A375 (cell line): Measurements from ENCODE around the gene GRIA4. TPM values are rescaled to one million over a fixed set of nuclear protein-coding genes. Genes with fewer than 3 reads are reported as not detected.

Experiments used
- small RNA-seq: library from RNA; depleted of rRNA; stranded (forward); fragments of <200 nt; gene quantifications from one replicate; pipeline ENCODE3, GENCODE V24; 2014
- total RNA-seq: library from RNA; depleted of rRNA; stranded (reverse); fragments of >200 nt; shearing (Covaris generic); gene quantifications from 2 replicates; pipeline ENCODE4 v1.2.3, GENCODE V29; 2014; rRNA removed

The GRIA4 gene
- total RNA-seq, result 0.03 TPM in 1 of 2 replicates, not detected in the other

GRCh38 chr11:105609832-105610781 is at the start of gene GRIA4:
GRIA4 (plus strand) TSS chr11:105610073; CDS start chr11:105610998, 925 bp downstream.

GRCh38 chr11:106021967-106022794 is 412.3 kb downstream of the GRIA4 start, which contains the start of gene MSANTD4:
MSANTD4 (minus strand) TSS chr11:106022240; CDS start chr11:106010917, 11,323 bp downstream.

Small RNAs within 50 kb of the gene (small RNA-seq; reads per million reads assigned to genes)
- gene RNU4-55P (not detected), gene RNU6-277P (not detected)
